Measurements from ENCODE around the gene CDK5. TPM values are rescaled to one million over a fixed set of nuclear protein-coding genes. Genes with fewer than 3 reads are reported as not detected.

The CDK5 gene
- total and polyA plus RNA-seq, 9 of the 15 experiments (the other 6 are each of a cell fraction or from before 2014, with no cell fraction given): 3.2 to 38.0 (median 27.5) TPM

DNA sequence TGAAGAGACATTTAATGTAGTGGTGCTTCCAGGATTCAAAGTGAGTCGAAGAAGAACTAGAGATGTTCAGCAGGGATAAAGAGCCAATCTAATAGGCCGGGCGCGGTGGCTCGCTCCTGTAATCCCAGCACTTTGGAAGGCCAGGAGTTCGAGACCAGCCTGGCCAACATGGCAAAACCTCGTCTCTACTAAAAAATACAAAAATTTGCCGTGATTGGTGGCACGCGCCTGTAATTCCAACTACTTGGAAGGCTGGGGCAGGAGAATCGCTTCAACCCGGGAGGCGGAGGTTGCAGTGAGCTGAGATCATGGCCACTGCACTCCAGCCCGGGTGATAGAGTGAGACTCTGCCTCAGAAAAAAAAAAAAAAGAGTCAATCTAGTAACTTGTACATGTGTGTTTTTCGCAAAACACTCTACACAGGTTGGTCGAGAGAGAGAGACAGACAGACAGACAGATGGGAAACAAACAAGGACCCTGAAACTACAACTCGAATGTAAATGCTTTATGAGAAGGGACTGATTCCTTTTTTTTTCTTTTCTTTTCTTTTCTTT is 28.7 kb downstream of the CDK5 start (continued):
- TF ChIP-seq, protein P1, sequence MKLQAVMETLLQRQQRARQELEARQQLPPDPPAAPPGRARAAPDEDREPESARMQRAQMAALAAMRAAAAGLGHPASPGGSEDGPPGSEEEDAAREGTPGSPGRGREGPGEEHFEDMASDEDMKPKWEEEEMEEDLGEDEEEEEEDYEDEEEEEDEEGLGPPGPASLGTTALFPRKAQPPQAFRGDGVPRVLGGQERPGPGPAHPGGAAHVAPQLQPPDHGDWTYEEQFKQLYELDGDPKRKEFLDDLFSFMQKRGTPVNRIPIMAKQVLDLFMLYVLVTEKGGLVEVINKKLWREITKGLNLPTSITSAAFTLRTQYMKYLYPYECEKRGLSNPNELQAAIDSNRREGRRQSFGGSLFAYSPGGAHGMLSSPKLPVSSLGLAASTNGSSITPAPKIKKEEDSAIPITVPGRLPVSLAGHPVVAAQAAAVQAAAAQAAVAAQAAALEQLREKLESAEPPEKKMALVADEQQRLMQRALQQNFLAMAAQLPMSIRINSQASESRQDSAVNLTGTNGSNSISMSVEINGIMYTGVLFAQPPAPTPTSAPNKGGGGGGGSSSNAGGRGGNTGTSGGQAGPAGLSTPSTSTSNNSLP (IDR thresholded peaks at IDR 0.05; ENCODE audit: borderline replicate concordance, low read depth, low read length): no peak
- TF ChIP-seq TAL1 (IDR thresholded peaks at IDR 0.05) (no peak), ZNF274 (IDR thresholded peaks at IDR 0.05; ENCODE audit: borderline replicate concordance, low read depth, low read length) (no peak), KAT7 (CRISPR knock-in tag; IDR thresholded peaks at IDR 0.05; ENCODE audit: borderline replicate concordance) (peak; percentile 22; the same call in 1 of the 2 replicates), SMAD2 (IDR thresholded peaks at IDR 0.05; ENCODE audit: low read depth, low read length) (no peak), FOSL1 (tag; conservative IDR thresholded peaks at IDR 0.05) (no peak; the same call in 1 of the 2 replicates), ZNF316 (IDR thresholded peaks at IDR 0.05) (no peak), U2AF1 (optimal IDR thresholded peaks at IDR 0.05; ENCODE audit: low read depth, low read length) (no peak)
- TF ChIP-seq, protein P2, sequence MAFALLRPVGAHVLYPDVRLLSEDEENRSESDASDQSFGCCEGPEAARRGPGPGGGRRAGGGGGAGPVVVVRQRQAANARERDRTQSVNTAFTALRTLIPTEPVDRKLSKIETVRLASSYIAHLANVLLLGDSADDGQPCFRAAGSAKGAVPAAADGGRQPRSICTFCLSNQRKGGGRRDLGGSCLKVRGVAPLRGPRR (CRISPR knock-in tag; IDR thresholded peaks at IDR 0.05): no peak
- TF ChIP-seq, protein P3, sequence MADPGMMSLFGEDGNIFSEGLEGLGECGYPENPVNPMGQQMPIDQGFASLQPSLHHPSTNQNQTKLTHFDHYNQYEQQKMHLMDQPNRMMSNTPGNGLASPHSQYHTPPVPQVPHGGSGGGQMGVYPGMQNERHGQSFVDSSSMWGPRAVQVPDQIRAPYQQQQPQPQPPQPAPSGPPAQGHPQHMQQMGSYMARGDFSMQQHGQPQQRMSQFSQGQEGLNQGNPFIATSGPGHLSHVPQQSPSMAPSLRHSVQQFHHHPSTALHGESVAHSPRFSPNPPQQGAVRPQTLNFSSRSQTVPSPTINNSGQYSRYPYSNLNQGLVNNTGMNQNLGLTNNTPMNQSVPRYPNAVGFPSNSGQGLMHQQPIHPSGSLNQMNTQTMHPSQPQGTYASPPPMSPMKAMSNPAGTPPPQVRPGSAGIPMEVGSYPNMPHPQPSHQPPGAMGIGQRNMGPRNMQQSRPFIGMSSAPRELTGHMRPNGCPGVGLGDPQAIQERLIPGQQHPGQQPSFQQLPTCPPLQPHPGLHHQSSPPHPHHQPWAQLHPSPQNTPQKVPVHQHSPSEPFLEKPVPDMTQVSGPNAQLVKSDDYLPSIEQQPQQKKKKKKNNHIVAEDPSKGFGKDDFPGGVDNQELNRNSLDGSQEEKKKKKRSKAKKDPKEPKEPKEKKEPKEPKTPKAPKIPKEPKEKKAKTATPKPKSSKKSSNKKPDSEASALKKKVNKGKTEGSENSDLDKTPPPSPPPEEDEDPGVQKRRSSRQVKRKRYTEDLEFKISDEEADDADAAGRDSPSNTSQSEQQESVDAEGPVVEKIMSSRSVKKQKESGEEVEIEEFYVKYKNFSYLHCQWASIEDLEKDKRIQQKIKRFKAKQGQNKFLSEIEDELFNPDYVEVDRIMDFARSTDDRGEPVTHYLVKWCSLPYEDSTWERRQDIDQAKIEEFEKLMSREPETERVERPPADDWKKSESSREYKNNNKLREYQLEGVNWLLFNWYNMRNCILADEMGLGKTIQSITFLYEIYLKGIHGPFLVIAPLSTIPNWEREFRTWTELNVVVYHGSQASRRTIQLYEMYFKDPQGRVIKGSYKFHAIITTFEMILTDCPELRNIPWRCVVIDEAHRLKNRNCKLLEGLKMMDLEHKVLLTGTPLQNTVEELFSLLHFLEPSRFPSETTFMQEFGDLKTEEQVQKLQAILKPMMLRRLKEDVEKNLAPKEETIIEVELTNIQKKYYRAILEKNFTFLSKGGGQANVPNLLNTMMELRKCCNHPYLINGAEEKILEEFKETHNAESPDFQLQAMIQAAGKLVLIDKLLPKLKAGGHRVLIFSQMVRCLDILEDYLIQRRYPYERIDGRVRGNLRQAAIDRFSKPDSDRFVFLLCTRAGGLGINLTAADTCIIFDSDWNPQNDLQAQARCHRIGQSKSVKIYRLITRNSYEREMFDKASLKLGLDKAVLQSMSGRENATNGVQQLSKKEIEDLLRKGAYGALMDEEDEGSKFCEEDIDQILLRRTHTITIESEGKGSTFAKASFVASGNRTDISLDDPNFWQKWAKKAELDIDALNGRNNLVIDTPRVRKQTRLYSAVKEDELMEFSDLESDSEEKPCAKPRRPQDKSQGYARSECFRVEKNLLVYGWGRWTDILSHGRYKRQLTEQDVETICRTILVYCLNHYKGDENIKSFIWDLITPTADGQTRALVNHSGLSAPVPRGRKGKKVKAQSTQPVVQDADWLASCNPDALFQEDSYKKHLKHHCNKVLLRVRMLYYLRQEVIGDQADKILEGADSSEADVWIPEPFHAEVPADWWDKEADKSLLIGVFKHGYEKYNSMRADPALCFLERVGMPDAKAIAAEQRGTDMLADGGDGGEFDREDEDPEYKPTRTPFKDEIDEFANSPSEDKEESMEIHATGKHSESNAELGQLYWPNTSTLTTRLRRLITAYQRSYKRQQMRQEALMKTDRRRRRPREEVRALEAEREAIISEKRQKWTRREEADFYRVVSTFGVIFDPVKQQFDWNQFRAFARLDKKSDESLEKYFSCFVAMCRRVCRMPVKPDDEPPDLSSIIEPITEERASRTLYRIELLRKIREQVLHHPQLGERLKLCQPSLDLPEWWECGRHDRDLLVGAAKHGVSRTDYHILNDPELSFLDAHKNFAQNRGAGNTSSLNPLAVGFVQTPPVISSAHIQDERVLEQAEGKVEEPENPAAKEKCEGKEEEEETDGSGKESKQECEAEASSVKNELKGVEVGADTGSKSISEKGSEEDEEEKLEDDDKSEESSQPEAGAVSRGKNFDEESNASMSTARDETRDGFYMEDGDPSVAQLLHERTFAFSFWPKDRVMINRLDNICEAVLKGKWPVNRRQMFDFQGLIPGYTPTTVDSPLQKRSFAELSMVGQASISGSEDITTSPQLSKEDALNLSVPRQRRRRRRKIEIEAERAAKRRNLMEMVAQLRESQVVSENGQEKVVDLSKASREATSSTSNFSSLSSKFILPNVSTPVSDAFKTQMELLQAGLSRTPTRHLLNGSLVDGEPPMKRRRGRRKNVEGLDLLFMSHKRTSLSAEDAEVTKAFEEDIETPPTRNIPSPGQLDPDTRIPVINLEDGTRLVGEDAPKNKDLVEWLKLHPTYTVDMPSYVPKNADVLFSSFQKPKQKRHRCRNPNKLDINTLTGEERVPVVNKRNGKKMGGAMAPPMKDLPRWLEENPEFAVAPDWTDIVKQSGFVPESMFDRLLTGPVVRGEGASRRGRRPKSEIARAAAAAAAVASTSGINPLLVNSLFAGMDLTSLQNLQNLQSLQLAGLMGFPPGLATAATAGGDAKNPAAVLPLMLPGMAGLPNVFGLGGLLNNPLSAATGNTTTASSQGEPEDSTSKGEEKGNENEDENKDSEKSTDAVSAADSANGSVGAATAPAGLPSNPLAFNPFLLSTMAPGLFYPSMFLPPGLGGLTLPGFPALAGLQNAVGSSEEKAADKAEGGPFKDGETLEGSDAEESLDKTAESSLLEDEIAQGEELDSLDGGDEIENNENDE (IDR thresholded peaks at IDR 0.05; ENCODE audit: low read depth, low read length): no peak
- TF ChIP-seq, protein P4, sequence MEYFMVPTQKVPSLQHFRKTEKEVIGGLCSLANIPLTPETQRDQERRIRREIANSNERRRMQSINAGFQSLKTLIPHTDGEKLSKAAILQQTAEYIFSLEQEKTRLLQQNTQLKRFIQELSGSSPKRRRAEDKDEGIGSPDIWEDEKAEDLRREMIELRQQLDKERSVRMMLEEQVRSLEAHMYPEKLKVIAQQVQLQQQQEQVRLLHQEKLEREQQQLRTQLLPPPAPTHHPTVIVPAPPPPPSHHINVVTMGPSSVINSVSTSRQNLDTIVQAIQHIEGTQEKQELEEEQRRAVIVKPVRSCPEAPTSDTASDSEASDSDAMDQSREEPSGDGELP (CRISPR knock-in tag; IDR thresholded peaks at IDR 0.05; ENCODE audit: borderline replicate concordance): no peak

All from K562 (cell line).